Spleen (tissue), 11 donors: ENCODE measurements around the gene NFIB. TPM values are rescaled to one million over a fixed set of nuclear protein-coding genes. Genes with fewer than 3 reads are reported as not detected.

Source experiments
- DNase-seq: peaks from one replicate; pipeline ENCODE4 v3.0.0-alpha.2; 2020
- H3K27ac ChIP-seq, 8 donors: fragments of 200-600 bp; sonication (generic) in 7 of 8; 1 replicate in 4 of 8; 2 replicates in 4 of 8; pipeline versions ENCODE4 v1.5.0 to v1.8.0; 2016 to 2021; ENCODE audit warnings: inconsistent platforms in 4 of 8, mild to moderate bottlenecking in 4 of 8, moderate library complexity in 1 of 8
- H3K27me3 ChIP-seq, 7 donors: fragments of 200-600 bp; sonication (generic) in 6 of 7; replicated peaks in 1 of 7; 1 replicate in 4 of 7; 2 replicates in 3 of 7; pipeline versions ENCODE4 v1.5.0 to v1.8.0; 2016 to 2021; ENCODE audit warnings: inconsistent platforms in 3 of 7, mild to moderate bottlenecking in 1 of 7
- H3K36me3 ChIP-seq, 6 donors: fragments of 200-600 bp; sonication (generic) in 5 of 6; 1 replicate in 4 of 6; 2 replicates in 2 of 6; pipeline versions ENCODE4 v1.5.0 to v1.8.0; 2016 to 2021; ENCODE audit warnings: inconsistent platforms in 2 of 6
- H3K4me1 ChIP-seq, 6 donors: fragments of 200-600 bp; sonication (generic) in 5 of 6; 1 replicate in 3 of 6; 2 replicates in 3 of 6; pipeline versions ENCODE4 v1.5.0 to v1.8.0; 2016 to 2021; ENCODE audit warnings: inconsistent platforms in 3 of 6
- H3K4me3 ChIP-seq, 8 donors: fragments of 200-600 bp; sonication (generic) in 7 of 8; 1 replicate in 4 of 8; 2 replicates in 4 of 8; pipeline versions ENCODE4 v1.5.0 to v1.8.0; 2016 to 2021; ENCODE audit warnings: inconsistent platforms in 4 of 8, mild to moderate bottlenecking in 4 of 8, moderate library complexity in 2 of 8
- H3K9me3 ChIP-seq, 8 donors: fragments of 200-600 bp; sonication (generic) in 7 of 8; 1 replicate in 4 of 8; 2 replicates in 4 of 8; pipeline versions ENCODE4 v1.5.0 to v1.8.0; 2016 to 2021; ENCODE audit warnings: inconsistent platforms in 4 of 8
- POLR2A ChIP-seq, 3 donors: fragments of 450-650 bp; IDR thresholded peaks; one replicate each; pipeline ENCODE4 v1.5.1; 2017; ENCODE audit warnings: antibody characterized with exemption in 3 of 3, mild to moderate bottlenecking in 1 of 3
- POLR2AphosphoS5 ChIP-seq, 3 donors: sonication (generic); formaldehyde crosslinking; IDR thresholded peaks; one replicate each; pipeline ENCODE4 v1.5.1; 2017; ENCODE audit warnings: antibody characterized with exemption in 3 of 3
- WGBS, 5 donors: extraction: QIAGEN DNeasy Blood & Tissue Kit in 3 of 5; methylation state at CpG; one replicate each; pipeline versions ENCODE4 v1.1.5 to v1.1.7; 2013 to 2018; 5-methylcytosine and 5-hydroxymethylcytosine counted together
- intact Hi-C: fragments of 100-400 bp; cut with DNase I; formaldehyde crosslinking; loops from one replicate; pipeline ENCODE4 v1.15.0; 2023; ENCODE audit warnings: low total_unique reads
- polyA plus RNA-seq, 3 donors: library from polyadenylated mRNA; stranded (reverse); fragments of 200-250 nt; gene quantifications; one replicate each; pipeline ENCODE4 v1.2.1, GENCODE V29; 2013
- total RNA-seq, 7 donors: library from RNA; depleted of rRNA in 3 of 7; stranded (reverse); fragments of >200 nt in 3 of 7; fragmentation: NEBNext Ultra II Directional in 4 of 7; extraction: Animal tissue kit (Norgen Biotek cat#: 25700) in 4 of 7; gene quantifications; one replicate each; pipeline versions ENCODE4 v1.1.0 to v1.2.1, GENCODE V29; 2016 to 2021
- TF ChIP-seq, protein P1 (sequence below), 11 experiments: fragments of 200-600 bp in 7 of 11; fragments of 450-650 bp in 4 of 11; sonication (generic) in 4 of 11; IDR thresholded peaks in 8 of 11; conservative IDR thresholded peaks in 3 of 11; 1 replicate in 7 of 11; 2 replicates in 4 of 11; pipeline versions ENCODE4 v1.4.0 to v1.8.0; 2016 to 2021; ENCODE audit warnings: antibody characterized with exemption in 11 of 11, inconsistent platforms in 4 of 11, mild to moderate bottlenecking in 1 of 11
- donor health status: healthy with polysubstance abuse.
- donor health status: DM: no; HTN: no; CAD: no; lungs with moderate emphysema.
- donor health status: DM: no; HTN: no; CAD: no.
- donor health status: Bipolar disorder and iron deficiency.
- donor health status: healthy.
- donor health status: DM: no; HTN: no; CAD: no.
- donor health status: DM: yes; HTN: yes; CAD: no.

The NFIB gene
- total and polyA plus RNA-seq, 10 donors = 3.6 to 96.8 (median 48.4) TPM

DNA sequence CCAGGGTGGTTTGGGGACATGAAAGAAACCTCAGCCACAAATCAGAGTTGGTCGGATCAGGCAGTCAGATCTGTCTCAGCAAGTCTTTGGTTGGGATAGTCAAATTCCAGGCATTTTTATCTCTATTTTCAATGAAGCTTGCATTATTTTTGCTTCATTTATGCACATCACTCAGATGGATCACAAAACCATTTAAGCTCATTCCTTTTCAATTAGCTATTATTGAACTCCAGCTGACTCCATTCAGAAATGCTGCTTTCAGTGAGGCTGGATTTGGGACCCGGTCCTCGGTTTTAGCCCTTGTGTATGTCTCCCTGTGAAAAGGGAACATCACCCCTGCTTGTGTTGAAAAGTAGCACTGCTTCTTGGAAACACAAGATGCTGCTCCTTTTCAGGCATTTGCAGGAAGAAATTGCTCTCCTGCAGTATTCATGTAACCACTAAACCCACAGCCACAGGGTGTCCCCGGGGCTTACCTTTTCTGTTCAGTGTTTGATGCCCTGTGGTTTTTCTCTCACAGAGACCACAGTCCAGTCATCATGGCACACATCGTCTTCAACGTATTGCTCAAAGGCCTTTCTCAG is 232.9 kb downstream of the NFIB start:
- Histone ChIP-seq H3K4me3 (no peak overlapping the region), H3K4me1 (no peaks in the 10 kb centered on the region)

DNA sequence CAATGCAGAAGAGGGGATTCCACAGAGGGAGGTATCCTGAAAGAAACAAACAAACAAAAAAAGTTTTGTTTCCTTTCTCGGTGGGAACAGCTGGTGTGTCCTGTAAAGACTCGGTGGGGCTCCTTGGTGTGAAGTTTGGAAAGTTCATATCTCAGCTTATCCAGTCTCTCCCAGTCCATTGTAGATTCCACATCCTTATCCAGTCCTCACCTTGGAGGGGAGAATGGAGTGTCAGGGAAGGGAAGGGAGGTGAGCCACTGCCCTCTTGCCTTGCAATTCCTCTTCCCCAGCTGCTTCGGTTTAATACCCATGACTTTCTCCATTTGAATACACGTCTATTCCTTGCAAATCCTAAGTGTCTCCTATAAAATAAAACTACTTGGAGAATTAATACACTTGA is 234.5 kb downstream of the NFIB start:
- H3K9me3 ChIP-seq = no peaks in the 10 kb centered on the region
- intact Hi-C loops = no loop called here
- H3K27me3 ChIP-seq = no peaks in the 10 kb centered on the region
- no peaks in the 10 kb centered on the region for H3K4me1 ChIP-seq
- H3K4me3 ChIP-seq = no peak overlapping the region
- no peak overlapping the region for H3K27ac ChIP-seq
- no peaks in the 10 kb centered on the region for H3K36me3 ChIP-seq
- DNase-seq = no peak
- WGBS, 5 donors = 81 to 90% (median 84%) methylated on average over 4 of the region's 4 CpGs
- no peak for TF ChIP-seq POLR2AphosphoS5 (IDR thresholded peaks at IDR 0.05)
- no peak for TF ChIP-seq POLR2A (IDR thresholded peaks at IDR 0.05)
- TF ChIP-seq, protein P1, sequence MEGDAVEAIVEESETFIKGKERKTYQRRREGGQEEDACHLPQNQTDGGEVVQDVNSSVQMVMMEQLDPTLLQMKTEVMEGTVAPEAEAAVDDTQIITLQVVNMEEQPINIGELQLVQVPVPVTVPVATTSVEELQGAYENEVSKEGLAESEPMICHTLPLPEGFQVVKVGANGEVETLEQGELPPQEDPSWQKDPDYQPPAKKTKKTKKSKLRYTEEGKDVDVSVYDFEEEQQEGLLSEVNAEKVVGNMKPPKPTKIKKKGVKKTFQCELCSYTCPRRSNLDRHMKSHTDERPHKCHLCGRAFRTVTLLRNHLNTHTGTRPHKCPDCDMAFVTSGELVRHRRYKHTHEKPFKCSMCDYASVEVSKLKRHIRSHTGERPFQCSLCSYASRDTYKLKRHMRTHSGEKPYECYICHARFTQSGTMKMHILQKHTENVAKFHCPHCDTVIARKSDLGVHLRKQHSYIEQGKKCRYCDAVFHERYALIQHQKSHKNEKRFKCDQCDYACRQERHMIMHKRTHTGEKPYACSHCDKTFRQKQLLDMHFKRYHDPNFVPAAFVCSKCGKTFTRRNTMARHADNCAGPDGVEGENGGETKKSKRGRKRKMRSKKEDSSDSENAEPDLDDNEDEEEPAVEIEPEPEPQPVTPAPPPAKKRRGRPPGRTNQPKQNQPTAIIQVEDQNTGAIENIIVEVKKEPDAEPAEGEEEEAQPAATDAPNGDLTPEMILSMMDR (IDR thresholded peaks at IDR 0.05 in 8 of 11, conservative IDR thresholded peaks at IDR 0.05 in 3 of 11) = no peak

More for the DNA sequence above, 232.9 kb downstream of the NFIB start:
- no peaks in the 10 kb centered on the region for H3K9me3 ChIP-seq
- TF ChIP-seq, protein P1 (IDR thresholded peaks at IDR 0.05 in 8 of 11, conservative IDR thresholded peaks at IDR 0.05 in 3 of 11) = no peak
- no peak for TF ChIP-seq POLR2AphosphoS5 (IDR thresholded peaks at IDR 0.05)
- TF ChIP-seq POLR2A (IDR thresholded peaks at IDR 0.05) = no peak
- WGBS, 5 donors = 43 to 53% (median 46%) methylated on average over 6 of the region's 6 CpGs
- DNase-seq = no peak
- no peaks in the 10 kb centered on the region for H3K36me3 ChIP-seq
- intact Hi-C loops = no loop called here
- H3K27me3 ChIP-seq = no peaks in the 10 kb centered on the region
- no peak overlapping the region for H3K27ac ChIP-seq

DNA sequence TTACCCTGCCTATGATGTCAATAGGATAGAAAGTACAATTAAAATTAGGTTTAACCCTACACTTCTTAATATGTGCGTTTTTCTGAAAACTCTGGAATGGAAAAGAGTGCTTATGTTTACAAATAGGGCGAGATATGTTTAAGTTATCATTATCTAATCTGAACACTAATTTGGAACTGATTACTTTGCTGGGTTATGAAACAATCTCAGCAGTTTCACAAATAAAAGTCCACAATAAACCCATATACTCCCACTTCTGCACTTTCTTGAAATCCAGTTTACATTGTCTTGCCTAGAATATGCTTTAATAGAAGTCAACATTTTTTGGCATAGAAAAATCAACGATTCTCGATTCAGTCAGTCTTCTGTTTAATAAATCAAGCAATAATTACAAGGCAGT is 236.3 kb downstream of the NFIB start:
- WGBS, 5 donors = 78 to 92% (median 85%) methylated on average over 4 of the region's 4 CpGs
- intact Hi-C loops = no loop called here
- Histone ChIP-seq H3K4me1 (no peaks in the 10 kb centered on the region), H3K9me3 (peaks cover 0 to 3% (median 0%) of the 10 kb centered on the region in 8 donors), H3K4me3 (no peak overlapping the region), H3K36me3 (no peaks in the 10 kb centered on the region), H3K27me3 (no peaks in the 10 kb centered on the region), H3K27ac (no peak overlapping the region)
- no peak for DNase-seq
- no peak for TF ChIP-seq POLR2AphosphoS5 (IDR thresholded peaks at IDR 0.05)
- TF ChIP-seq, protein P1 (IDR thresholded peaks at IDR 0.05 in 8 of 11, conservative IDR thresholded peaks at IDR 0.05 in 3 of 11) = no peak
- TF ChIP-seq POLR2A (IDR thresholded peaks at IDR 0.05) = no peak

DNA sequence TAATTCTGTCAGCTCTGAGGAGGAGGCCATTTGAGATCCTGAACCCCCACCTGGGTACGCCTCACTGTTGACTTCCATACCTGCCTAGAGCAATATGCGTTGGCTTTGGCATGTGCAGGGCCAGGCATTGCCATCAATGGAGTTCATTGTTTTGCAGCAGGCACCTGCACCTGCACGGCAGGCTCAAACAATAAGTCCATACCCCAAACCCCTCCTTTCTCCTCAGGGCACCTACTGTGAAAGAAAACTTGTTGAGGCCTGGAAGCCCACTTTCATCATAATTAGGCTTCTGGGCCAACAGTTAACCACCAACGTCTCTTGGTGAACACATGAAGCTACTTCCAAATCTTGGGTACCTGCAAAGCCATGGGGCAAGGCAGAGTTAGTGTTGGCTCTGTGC is 238.7 kb downstream of the NFIB start:
- WGBS, 5 donors = 87 to 97% (median 93%) methylated on average over 4 of the region's 4 CpGs
- no peaks in the 10 kb centered on the region for H3K27me3 ChIP-seq
- TF ChIP-seq POLR2A (IDR thresholded peaks at IDR 0.05) (no peak), POLR2AphosphoS5 (IDR thresholded peaks at IDR 0.05) (no peak)
- TF ChIP-seq, protein P1 (IDR thresholded peaks at IDR 0.05 in 8 of 11, conservative IDR thresholded peaks at IDR 0.05 in 3 of 11) = no peak
- no peak overlapping the region for H3K4me3 ChIP-seq
- DNase-seq = no peak
- no peak overlapping the region for H3K27ac ChIP-seq
- peaks cover 0 to 3% (median 0%) of the 10 kb centered on the region in 8 donors for H3K9me3 ChIP-seq
- intact Hi-C loops = no loop called here
- H3K4me1 ChIP-seq = no peaks in the 10 kb centered on the region
- H3K36me3 ChIP-seq = no peaks in the 10 kb centered on the region
